NCI-H2171 (cell line): ENCODE results near the gene CDC73.
A peak's percentile ranks its signal among the peaks of the same experiment; 100 is the strongest.
"Not testable (repeated sequence)": the region's sequence is repeated elsewhere in the genome, so short reads cannot be mapped to it uniquely, and the experiment has no call there.

Experiments used
- DNase-seq: peaks from one replicate; lab custom pipeline; 2025; lab: John Stamatoyannopoulos, UW

CDC73 gene

DNA sequence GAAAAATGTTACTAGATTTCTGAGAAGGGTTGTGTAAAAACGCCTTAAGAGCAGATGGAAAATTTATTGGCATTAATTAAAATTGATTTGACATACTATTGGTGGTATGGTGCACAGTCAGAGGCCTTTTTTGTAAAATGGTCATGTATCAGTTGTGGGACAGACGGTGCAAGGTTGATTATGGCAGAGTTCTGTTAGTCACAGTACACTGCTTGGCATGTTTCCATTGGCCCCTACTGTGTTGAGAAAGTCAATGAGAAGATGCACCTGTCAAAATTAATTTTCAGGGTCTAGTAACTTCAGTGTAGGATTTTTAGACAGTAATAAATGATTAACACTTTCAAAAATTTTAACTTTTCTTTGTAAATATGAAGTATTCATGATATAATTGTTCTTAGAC, 60.2 kb downstream of the CDC73 start:
- DNase-seq, result peak; percentile 34

DNA sequence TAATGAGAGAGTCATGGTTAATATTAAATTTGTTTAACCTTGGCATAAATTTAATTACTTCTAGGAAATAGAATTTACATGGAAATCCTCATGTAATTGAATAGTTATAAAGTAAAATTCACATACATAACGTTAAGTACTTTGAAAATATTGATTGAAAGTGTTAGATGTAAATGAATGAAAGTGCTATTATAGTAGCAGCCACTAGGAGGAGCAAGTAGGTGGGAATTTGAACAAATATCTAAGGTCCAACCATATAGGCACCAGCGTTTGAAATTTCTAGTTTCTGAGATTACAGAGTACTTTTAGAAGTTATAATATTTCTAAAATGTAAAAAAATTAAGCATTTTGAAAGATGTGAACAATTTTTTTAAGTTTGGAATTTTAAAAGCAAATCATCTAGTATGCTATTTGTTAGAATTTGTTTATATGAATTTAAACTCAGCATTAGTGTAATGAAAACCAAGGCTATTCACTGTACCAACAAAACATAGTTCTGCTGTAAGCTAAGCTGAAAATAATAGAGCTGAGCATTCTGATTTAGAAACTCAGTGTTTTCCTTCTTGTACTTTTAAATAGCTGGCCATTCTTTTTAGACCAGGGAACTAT, 61.3 kb downstream of the CDC73 start:
- peak; percentile 11 for DNase-seq

DNA sequence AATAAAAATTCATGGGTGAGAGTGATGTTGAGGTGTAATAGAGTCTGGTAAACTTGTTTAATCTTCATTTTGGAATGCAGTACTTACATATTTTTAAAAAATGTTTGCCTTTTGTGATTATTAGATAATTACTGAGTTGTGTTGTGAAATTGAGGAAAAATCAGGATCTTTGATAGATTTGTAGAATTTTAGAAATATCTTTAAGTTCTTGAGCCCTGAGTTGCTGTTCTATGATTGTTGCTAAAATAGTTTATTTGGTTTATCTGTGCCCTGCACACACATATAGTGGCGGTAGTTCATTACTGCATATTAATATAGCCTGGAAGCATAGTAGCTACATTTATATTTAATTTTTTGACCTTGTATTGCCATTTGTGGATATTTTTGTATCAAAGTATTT, 62.9 kb downstream of the CDC73 start:
- DNase-seq, result no peak

DNA sequence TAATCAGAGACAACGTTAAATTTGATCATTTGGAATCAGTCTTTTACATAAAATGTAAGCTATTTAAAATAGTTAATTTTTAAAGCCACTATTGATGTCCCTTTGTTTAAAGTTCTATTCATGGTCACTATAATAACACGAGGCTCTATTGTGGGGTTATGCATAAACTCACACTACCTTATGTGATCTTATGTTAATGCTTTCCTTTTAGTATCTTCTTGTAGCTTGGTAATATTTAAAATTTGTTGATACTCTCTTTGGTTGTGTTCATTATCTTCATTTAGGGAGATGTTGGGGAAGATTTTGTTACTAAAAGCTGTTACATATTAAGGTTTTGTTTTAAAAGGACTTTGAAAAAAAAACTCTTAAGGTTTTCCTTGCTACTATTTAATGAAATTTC, 63.4 kb downstream of the CDC73 start:
- no peak for DNase-seq

DNA sequence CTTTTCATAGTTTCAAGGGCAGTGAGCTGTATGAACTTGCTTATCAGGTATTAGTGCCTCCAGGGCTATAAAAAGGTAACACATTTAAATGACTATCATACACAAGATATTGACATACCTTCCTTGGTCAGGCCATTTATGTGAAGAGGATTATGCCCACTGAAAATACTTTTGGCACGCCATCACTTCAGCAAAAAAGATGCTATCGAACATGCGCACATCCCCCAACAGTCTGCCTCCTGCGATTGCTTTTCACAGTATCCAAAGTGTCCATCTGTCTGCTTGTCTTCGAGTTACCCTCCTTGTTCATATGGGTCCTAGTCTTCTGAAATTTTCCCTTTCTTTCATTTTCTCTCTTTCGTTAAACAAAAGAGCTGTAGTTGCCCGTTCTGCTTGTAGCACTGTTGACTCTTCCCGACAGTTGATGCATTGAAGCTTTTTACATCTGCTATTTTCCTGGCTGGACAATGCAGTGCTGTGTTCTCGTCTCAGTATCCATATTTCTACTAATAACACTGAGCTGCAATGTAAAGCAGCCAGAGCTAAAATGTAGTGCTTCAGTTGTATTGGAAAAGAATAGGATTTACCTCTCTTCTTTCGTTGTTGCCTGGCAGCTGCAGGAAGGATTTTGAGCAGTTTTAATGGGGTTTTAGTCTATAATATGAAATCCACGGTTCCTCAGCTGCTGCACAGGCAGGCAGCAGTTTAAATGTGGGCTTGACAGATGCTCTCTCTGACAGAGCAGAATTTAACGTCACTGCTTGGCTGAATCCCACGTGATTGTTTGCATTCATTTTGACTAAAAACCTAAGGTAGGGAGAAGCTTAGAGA, 64.3 kb downstream of the CDC73 start, which contains the start of gene B3GALT2:
B3GALT2 (minus strand) TSS at position 713 of the 831 bp plus-strand sequence. CDS start 5,051 bp downstream, outside the sequence.
- DNase-seq, result peak; percentile 69

DNA sequence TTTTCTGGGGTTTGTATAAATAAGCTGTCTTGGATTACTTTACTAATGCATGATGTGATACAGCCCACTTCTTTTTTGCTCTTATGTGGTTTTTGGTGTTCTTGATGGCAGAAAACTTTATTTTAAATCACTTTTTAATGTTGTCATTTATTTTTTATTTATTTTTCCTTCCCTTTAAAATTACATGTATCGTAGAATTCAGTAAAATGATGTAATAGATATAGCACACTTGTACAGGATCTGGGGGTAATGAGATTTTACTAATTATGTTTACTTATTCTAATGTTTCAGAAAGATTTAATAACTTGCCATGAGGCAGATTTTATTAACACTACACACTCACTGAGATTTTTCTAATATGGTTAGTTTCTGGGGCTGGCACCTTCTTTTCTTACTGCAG, 65.3 kb downstream of the CDC73 start:
- DNase-seq, result no peak

DNA sequence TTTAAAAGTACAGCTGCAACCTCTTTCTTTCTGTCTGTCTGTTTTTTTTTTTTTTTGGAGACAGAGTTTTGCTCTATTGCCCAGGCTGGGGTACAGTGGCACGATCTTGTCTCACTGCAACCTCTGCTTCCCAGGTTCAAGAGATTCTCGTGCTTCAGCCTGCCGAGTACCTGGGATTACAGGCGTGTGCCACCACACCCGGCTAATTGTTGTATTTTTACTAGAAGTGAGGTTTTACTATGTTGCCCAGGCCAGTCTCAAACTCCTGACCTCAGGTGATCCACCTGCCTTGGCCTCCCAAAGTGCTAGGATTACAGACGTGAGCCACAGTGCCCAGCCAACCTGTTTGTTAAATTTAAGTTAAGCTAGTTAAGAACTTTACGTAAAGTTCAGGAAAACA, 67.1 kb downstream of the CDC73 start:
- not testable (repeated sequence) for DNase-seq

DNA sequence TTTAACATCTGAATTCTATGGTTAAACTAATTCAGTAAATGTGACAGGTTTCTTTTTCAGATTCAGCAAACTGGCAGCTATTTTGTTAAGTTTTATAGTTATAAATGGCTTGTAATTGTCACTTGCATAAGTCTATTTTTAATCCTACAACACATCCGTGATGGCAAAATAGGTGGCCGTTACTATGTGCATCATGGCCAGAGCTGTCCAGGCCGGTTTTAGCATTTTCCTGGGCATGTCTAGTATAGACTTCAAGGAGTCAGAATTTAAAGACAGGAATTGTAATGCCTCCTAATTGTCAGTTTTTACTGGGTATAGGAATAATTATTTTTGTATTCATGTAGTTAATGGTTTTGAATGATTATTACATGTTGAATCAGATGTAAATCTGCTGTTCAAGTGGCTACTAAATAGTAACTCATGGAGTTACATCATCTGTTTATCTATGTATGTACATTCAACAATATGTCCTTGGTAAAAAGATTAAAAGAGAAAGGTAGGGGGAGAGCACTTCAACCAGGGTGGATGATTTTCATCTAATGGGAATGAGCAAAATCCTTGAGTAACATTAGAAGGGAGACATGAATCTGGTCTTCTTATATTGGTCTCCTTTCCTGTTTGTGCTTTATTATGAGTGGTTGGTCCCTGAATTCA, 67.7 kb downstream of the CDC73 start:
- DNase-seq, result no peak

DNA sequence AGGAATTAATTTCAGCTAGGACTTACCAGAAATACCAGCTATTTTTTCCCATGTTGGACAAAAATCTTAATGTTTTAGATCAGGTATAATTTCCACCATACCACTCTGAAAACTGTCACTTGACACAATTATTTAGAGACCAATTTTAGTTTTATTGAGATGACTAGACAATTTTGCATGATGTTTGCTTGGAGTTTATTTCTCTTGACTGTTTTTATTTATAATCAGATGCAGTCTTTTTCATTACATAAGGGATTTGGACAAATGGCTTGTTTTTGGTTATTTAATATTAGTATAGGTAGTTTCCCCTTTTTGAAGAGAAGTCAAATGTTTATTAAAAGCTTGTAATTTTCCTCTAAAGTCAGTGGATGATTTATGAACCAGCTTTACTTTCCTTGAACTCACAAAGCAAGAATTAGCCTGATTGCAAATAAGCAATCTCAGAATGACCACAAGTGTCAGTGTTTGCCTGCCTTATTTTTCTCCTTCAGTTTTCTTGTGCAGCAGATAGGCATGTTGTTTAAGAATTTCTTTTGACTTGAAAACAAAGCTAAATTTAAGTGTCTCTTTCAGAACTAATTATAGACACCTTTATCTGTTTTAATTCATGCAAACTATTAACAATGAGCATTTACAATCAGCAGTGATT, 68.4 kb downstream of the CDC73 start:
- no peak for DNase-seq

DNA sequence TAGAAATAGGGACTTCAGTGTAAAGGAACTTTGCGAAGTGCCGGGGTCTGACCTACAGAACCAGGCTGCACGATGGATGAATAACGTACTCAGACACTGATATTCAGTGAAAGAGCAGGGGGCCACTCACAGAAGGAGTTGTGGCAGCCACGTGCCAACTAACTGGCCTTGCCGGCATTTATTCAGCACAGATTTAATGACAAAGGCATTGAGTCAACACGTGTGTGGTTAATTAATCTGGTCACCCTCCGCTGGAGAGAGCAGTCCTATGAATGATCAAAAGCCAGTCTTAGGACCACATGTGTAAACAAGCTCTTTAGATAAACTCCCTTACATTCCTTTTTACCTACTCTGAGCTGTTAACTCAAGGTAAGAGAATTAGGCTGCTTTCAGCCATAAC, 70.8 kb downstream of the CDC73 start:
- DNase-seq, result no peak

DNA sequence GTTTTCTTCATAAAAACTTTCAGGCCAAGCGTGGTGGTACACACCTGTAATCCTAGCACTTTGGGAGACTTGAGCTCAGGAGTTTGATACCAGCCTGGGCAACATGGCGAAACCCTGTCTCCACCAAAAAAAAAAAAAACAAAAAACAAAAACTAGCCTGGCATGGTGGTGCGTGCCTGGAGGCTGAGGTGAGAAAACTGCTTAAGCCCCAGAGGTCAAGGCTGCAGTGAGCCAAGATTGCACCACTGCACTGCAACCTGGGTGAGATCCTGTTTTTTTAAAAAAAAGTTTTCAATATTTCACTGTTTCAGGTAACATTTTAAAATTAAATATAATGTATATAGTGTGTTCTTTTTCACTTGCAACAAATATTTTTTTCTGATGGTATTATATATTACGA, 78.1 kb downstream of the CDC73 start:
- no peak for DNase-seq

DNA sequence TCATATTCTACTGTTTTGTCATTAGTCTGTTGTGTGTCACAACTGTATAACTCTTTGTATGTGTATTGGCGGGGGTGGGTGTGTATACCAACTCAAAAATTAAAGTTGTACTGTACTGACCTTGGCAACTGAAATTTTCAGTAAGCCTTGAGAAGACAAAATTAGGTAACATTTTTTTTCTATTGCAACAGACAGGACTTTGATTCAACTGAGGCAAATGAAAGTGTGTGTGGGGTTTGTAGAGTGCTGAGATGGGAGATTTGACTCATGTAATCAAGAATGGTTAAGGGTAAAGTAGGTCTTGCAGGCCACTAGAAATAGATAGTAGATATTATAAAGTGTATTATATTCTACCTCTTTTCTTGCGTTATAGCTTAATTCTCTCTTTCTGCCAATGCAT, 79.2 kb downstream of the CDC73 start:
- no peak for DNase-seq

DNA sequence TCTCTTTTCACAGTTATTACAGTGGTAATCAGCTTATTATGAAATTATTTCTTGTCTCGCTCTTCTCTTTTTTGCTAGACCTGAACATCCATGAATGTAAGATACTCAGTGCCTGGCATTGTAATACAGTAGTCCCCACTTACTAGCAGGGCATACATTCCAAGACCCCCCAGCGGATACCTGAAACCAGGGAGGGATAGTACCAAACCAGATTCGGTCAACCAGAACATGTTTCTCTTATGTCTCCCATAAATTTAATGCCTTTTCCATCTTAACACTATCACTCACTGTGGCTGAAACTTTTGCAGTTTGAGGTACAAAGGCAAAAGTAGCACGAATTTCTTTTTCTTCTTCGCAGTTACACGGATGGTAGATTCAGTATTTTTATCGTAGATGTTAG, 89.2 kb downstream of the CDC73 start:
- no peak for DNase-seq

DNA sequence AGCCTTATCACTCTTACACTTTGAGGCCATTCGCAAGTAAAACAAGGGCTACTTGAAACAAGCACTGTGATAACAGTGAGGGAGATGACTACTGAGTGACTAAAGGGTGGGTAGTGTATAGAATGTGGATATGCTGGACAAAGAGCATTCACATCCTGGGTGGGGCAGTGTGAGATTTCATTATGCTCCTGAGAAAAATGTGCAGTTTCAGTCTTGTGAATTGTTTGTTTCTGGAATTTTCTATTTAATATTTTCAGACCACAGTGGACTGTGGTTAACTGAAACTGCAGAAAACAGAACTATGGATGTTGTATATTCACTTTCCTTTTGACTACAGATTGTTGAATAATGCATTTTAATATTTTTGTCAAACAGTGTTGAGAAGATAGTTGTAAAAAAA, 89.7 kb downstream of the CDC73 start:
- no peak for DNase-seq

DNA sequence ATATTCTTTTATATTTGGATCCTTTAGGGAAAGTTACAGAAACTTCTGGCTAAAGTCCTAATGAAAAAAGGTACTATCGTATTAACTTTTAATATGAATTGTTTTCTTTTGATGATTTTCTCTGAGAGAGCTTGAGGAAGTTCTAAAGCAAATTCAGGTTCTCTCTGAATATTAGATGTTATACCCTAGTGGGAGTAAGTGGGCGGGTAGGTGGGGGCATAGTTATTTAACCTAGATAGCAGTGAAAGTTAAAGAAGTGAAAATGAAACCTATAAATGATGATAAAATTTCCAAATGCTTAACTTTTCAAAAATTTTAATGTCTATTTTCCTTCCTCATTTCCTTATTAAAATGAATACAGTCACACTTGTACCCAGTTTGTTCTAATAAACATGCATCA, 90.8 kb downstream of the CDC73 start:
- no peak for DNase-seq

DNA sequence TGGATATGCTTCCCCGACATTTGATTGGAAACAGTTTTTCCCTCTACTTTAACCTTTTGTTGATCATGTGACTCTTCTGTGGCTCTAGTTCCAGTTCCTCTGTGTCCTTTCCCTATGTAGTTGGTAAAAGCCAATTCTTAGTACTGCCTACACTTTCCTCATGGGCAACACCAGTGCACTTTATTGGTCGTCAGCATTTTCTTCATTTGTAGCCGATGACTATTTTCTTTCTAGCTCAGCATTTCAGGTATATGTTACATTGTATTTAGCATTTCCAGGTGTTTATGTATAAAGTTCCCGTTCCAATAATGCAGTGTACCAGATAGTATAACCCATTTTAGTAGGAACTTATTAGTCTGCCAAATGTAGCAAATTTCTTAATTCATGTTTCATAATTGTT, 92.2 kb downstream of the CDC73 start:
- no peak for DNase-seq

DNA sequence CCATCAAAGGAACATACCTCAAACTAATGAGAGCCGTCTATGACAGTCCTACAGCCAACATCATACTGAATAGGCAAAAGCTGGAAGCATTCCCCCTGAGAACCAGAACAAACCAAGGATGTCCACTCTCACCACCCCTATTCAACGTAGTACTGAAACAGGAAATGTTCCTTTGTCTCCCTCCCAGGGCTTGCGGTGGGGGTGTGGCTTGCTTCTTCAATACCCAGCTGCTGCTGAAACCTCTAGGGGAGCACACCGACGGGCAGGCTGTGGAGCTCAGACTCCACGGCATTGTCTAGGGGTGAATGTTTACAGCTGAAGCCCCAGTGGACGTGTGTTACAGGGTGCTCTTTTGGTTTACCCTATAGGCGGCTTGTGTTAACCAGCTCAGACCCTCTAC, 95.1 kb downstream of the CDC73 start:
- no peak for DNase-seq

DNA sequence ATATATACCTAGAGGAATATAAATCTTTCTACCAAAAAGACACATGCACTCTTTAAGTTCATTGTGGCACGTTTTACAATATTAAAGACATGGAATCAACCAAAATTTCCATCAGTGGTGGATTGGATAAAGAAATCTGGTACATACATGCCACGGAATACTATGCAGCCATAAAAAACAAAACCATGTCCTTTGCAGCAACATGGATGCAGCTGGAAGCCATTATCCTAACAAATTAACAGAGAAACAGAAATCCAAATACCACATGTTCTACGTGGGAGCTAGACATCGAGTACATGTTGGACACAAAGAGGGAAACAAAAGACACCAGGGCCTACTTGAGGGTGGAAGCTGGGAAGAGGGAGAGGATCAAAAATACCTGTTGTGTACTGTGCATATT, 97.6 kb downstream of the CDC73 start:
- DNase-seq, result no peak

DNA sequence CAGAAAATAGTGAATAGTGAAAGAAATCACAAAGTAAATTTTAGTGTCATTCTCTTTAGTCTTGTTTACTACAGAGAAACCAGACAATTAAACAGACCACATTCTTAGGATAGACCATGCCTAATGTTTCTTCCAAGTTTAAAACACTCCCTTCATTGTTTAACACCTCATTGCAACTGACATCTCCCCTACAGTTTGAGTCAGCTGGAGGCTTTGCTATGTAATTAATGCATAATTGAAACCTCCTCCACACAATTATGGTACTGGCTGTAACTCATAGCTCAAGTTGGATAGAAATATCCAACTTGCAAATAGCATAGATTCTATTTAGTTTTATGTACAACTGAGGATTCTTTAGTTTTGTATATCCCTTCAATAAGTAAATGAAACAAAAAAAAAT, 99.8 kb downstream of the CDC73 start:
- no peak for DNase-seq

DNA sequence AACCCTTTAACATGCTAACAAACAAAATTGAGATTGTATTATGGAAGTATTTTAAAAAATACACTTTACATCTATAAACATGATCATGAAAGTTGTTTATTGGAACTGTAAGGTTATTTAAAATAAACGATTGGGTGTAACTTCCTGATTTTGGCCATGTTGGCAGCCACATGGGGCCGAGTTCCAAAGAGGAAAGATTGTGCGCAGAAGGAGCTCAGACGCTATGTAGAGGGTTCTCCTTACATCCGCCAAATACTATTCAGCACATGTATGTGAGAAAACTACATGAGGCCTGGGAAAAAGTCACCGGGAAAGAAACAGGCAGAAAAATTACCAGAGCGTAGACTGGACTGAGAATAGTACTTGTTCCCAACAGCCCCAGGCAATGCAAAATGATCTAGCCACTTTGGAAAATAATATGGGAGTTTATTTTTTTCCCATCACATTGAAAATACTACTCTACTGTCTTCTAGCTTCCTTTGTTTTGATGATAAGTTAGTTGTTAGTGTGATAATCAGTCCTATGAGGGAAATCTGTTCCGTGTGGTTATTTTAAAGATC, 100.3 kb downstream of the CDC73 start:
- DNase-seq, result no peak

DNA sequence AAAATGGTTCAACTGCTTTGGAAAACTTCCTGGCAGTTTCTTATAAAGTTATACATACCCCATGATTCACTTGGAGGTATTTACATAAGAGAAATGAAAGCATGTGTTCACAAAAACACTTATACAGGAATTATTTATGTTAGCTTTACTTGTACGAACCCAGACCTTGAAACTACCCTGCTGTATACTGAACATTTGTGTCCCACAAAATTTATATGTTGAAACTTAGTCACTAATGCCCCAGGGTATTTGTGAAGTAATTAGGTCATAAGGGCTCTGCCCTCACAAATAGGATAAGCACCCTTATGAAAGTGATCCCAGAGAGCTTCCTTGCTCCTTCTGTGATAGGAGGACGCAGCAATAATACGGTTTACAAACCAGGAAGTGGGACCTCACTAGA, 107.3 kb downstream of the CDC73 start:
- no peak for DNase-seq

DNA sequence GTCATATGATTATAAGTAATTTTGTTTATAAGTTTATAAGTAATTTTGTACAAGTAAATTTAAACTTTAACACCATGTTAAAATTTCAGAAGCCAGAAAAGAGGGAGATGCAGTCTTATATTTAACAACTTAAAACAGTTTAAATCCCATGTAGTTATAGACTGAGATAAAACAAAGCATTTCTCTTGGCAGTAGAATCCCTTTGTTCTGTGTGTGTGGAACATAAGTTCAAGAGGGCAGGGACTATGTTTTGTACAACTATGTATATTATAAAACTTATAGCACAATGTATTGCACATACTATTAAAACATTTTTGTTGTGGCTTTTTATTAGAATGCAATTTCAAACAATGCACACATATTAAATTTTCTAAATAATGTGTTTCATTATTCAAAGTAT, 109.3 kb downstream of the CDC73 start:
- not testable (repeated sequence) for DNase-seq
